H9 (cell line): ENCODE results near the gene IRF7. TPM values are rescaled to one million over a fixed set of nuclear protein-coding genes. Genes with fewer than 3 reads are reported as not detected.

Experiments used
- DNase-seq: peaks from one replicate; pipeline ENCODE4 v3.0.0-alpha.2; 2017
- H2AFZ ChIP-seq: one replicate; pipeline ENCODE4 v1.6.1; 2013; ENCODE audit warnings: mild to moderate bottlenecking, low read length, control low read depth, moderate library complexity
- H2AK5ac ChIP-seq: 2 replicates; pipeline ENCODE4 v1.6.1; 2013; ENCODE audit warnings: low read length, control low read depth, mixed read lengths; ENCODE audit not compliant: insufficient read length
- H2BK120ac ChIP-seq: one replicate; pipeline ENCODE4 v1.6.1; 2013; ENCODE audit warnings: low read depth, mild to moderate bottlenecking, low read length, control low read depth, inconsistent platforms; ENCODE audit not compliant: poor library complexity, severe bottlenecking
- H2BK12ac ChIP-seq: 2 replicates; pipeline ENCODE4 v1.6.1; 2013; ENCODE audit warnings: low read length, control low read depth, mixed read lengths, low read depth; ENCODE audit not compliant: insufficient read length
- H2BK15ac ChIP-seq: 2 replicates; pipeline ENCODE4 v1.6.1; 2013; ENCODE audit warnings: low read depth, low read length, control low read depth
- H2BK20ac ChIP-seq: one replicate; pipeline ENCODE4 v1.6.1; 2013; ENCODE audit warnings: low read depth, mild to moderate bottlenecking, low read length, control low read depth, inconsistent platforms; ENCODE audit not compliant: poor library complexity, severe bottlenecking
- H2BK5ac ChIP-seq: 2 replicates; pipeline ENCODE4 v1.6.1; 2013; ENCODE audit warnings: low read length, control low read depth, mixed read lengths; ENCODE audit not compliant: insufficient read length
- H3K14ac ChIP-seq: 2 replicates; pipeline ENCODE4 v1.6.1; 2013; ENCODE audit warnings: low read length, control low read depth; ENCODE audit not compliant: insufficient read depth
- H3K18ac ChIP-seq: 2 replicates; pipeline ENCODE4 v1.6.1; 2013; ENCODE audit warnings: low read depth, mild to moderate bottlenecking, mixed read lengths, low read length, control low read depth; ENCODE audit not compliant: insufficient read length
- H3K23ac ChIP-seq: 2 replicates; pipeline ENCODE4 v1.6.1; 2013; ENCODE audit warnings: low read length, control low read depth, mixed read lengths, low read depth; ENCODE audit not compliant: insufficient read length
- H3K23me2 ChIP-seq: 2 replicates; pipeline ENCODE4 v1.6.1; 2013; ENCODE audit warnings: low read depth, mild to moderate bottlenecking, mixed read lengths, low read length, control low read depth; ENCODE audit not compliant: insufficient read length, poor library complexity, severe bottlenecking
- H3K27ac ChIP-seq: 2 replicates; pipeline ENCODE4 v1.5.1; 2013; ENCODE audit warnings: low read length, control low read depth, mixed read lengths, low read depth; ENCODE audit not compliant: insufficient read length
- H3K27me3 ChIP-seq: 2 replicates; pipeline ENCODE4 v1.6.1; 2013; ENCODE audit warnings: low read length, control low read depth, inconsistent platforms; ENCODE audit not compliant: insufficient read depth
- H3K4ac ChIP-seq: 2 replicates; pipeline ENCODE4 v1.6.1; 2013; ENCODE audit warnings: low read depth, mild to moderate bottlenecking, control low read depth, inconsistent platforms, low read length, moderate library complexity
- H3K4me1 ChIP-seq: 2 replicates; pipeline ENCODE4 v1.6.1; 2013; ENCODE audit warnings: low read length, control low read depth, inconsistent platforms; ENCODE audit not compliant: insufficient read depth
- H3K4me2 ChIP-seq: 2 replicates; pipeline ENCODE4 v1.6.1; 2013; ENCODE audit warnings: low read length, control low read depth, mixed read lengths; ENCODE audit not compliant: insufficient read length, insufficient read depth
- H3K56ac ChIP-seq: 2 replicates; pipeline ENCODE4 v1.6.1; 2013; ENCODE audit warnings: low read depth, mild to moderate bottlenecking, mixed read lengths, low read length, control low read depth; ENCODE audit not compliant: insufficient read length
- H3K79me1 ChIP-seq: 2 replicates; pipeline ENCODE4 v1.6.1; 2013; ENCODE audit warnings: low read depth, mild to moderate bottlenecking, moderate library complexity, low read length, control low read depth, inconsistent platforms; ENCODE audit not compliant: insufficient read depth, poor library complexity, severe bottlenecking
- H3K79me2 ChIP-seq: 2 replicates; pipeline ENCODE4 v1.6.1; 2013; ENCODE audit warnings: low read length, control low read depth, inconsistent platforms; ENCODE audit not compliant: insufficient read depth
- H3K9ac ChIP-seq: 2 replicates; pipeline ENCODE4 v1.6.1; 2013; ENCODE audit warnings: low read length, control low read depth, mixed read lengths; ENCODE audit not compliant: insufficient read length; ENCODE audit errors: extremely low read depth
- H3K9me3 ChIP-seq: one replicate; pipeline ENCODE4 v1.6.1; 2013; ENCODE audit warnings: low read depth, low read length, inconsistent platforms; ENCODE audit not compliant: control insufficient read depth
- H3T11ph ChIP-seq: one replicate; pipeline ENCODE4 v1.6.1; 2013; ENCODE audit warnings: mild to moderate bottlenecking, low read length, control low read depth, inconsistent platforms
- H4K20me1 ChIP-seq: one replicate; pipeline ENCODE4 v1.6.1; 2013; ENCODE audit not compliant: control insufficient read depth, insufficient read length, insufficient read depth
- H4K5ac ChIP-seq: 2 replicates; pipeline ENCODE4 v1.6.1; 2013; ENCODE audit warnings: low read depth, mild to moderate bottlenecking, mixed read lengths, low read length, control low read depth; ENCODE audit not compliant: insufficient read length
- H4K8ac ChIP-seq: replicated peaks from 2 replicates; pipeline ENCODE4 v1.6.1; 2013; ENCODE audit warnings: low read length, control low read depth, mixed read lengths, low read depth; ENCODE audit not compliant: insufficient read length
- H4K91ac ChIP-seq: 2 replicates; pipeline ENCODE4 v1.6.1; 2013; ENCODE audit warnings: low read depth, mild to moderate bottlenecking, moderate library complexity, mixed read lengths, low read length, control low read depth; ENCODE audit not compliant: insufficient read length
- H3K27ac Mint-ChIP-seq, 3 experiments: 2 replicates in 2 of 3; 3 replicates in 1 of 3; pipeline ENCODE4 v1.8.0; 2020 to 2021; ENCODE audit warnings: mixed read lengths in 3 of 3, mild to moderate bottlenecking in 1 of 3, moderate library complexity in 1 of 3
- H3K27me3 Mint-ChIP-seq: 2 replicates; pipeline ENCODE4 v1.8.0; 2021; ENCODE audit warnings: low read depth, mild to moderate bottlenecking, moderate library complexity, mixed read lengths
- H3K36me3 Mint-ChIP-seq, 3 experiments: 2 replicates in 2 of 3; 3 replicates in 1 of 3; pipeline ENCODE4 v1.8.0; 2020 to 2021; ENCODE audit warnings: low read depth in 3 of 3, mixed read lengths in 3 of 3; ENCODE audit not compliant: insufficient read depth in 1 of 3
- H3K4me1 Mint-ChIP-seq, 2 experiments: 2 replicates each; pipeline ENCODE4 v1.8.0; 2020; ENCODE audit warnings: mixed read lengths in 2 of 2
- H3K4me3 Mint-ChIP-seq, 2 experiments: 2 replicates in 1 of 2; 3 replicates in 1 of 2; pipeline ENCODE4 v1.8.0; 2020 to 2021; ENCODE audit warnings: mild to moderate bottlenecking in 2 of 2, mixed read lengths in 2 of 2, moderate library complexity in 1 of 2
- H3K9me3 Mint-ChIP-seq, 2 experiments: 2 replicates in 1 of 2; 3 replicates in 1 of 2; pipeline ENCODE4 v1.8.0; 2020; ENCODE audit warnings: mild to moderate bottlenecking in 2 of 2, mixed read lengths in 2 of 2, moderate library complexity in 1 of 2
- CTCF ChIP-seq: fragments of 200-600 bp; sonication (generic); conservative IDR thresholded peaks from 3 replicates; pipeline ENCODE4 v1.8.0; 2021; ENCODE audit warnings: antibody characterized with exemption, mild to moderate bottlenecking
- WGBS: extraction: QIAGEN DNeasy Blood & Tissue Kit; methylation state at CpG from one replicate; pipeline ENCODE4 v1.1.7; 2013; ENCODE audit warnings: missing lambda C conversion rate, low lambda C conversion rate, mixed read lengths; ENCODE audit not compliant: insufficient read length; ENCODE audit errors: extremely low coverage; 5-methylcytosine and 5-hydroxymethylcytosine counted together
- total RNA-seq: library from RNA; stranded (reverse); gene quantifications from 2 replicates; pipeline ENCODE4 v1.2.1, GENCODE V29; 2021

The IRF7 gene
- total RNA-seq, 1 experiment from 2014 or later = 9.8 TPM

GRCh38 chr11:610146-610801 is 5.5 kb downstream of the IRF7 start:
- H3K4me1 ChIP-seq = no peaks in the 10 kb centered on the region
- no peak overlapping the region for H3K23ac ChIP-seq
- Mint-ChIP-seq H3K27ac (no peak overlapping the region), H3K9me3 (no peaks in the 10 kb centered on the region), H3K27me3 (no peaks in the 10 kb centered on the region), H3K36me3 (peaks cover 18 to 57% (median 54%) of the 10 kb centered on the region in 3 experiments), H3K4me1 (peaks cover 4% of the 10 kb centered on the region in 2 experiments; a peak in 1 of 4 replicates), H3K4me3 (no peak overlapping the region)
- no peaks in the 10 kb centered on the region for H3K79me1 ChIP-seq
- no peak overlapping the region for H2BK20ac ChIP-seq
- no peak overlapping the region for H2BK120ac ChIP-seq
- no CpG with 5 or more reads among the region's 18 CpGs for WGBS
- H2AFZ ChIP-seq = no peak overlapping the region
- H3K9me3 ChIP-seq = no peaks in the 10 kb centered on the region
- no peak overlapping the region for H3K14ac ChIP-seq
- H2BK5ac ChIP-seq = no peak overlapping the region
- H3K18ac ChIP-seq = no peak overlapping the region
- H3T11ph ChIP-seq = no peak overlapping the region
- no peak for TF ChIP-seq CTCF
- no peak for DNase-seq
- H3K56ac ChIP-seq = no peak overlapping the region
- no peak overlapping the region for H2BK12ac ChIP-seq
- H4K5ac ChIP-seq = no peak overlapping the region
- no peak overlapping the region for H3K4me2 ChIP-seq
- H3K23me2 ChIP-seq = peaks cover under 1% of the 10 kb centered on the region
- H3K27me3 ChIP-seq = no peaks in the 10 kb centered on the region
- H3K4ac ChIP-seq = no peak overlapping the region
- H4K91ac ChIP-seq = no peak overlapping the region
- H3K9ac ChIP-seq = no peak overlapping the region
- H2BK15ac ChIP-seq = no peak overlapping the region
- no peak overlapping the region for H3K27ac ChIP-seq
- no peak overlapping the region for H4K8ac ChIP-seq
- no peaks in the 10 kb centered on the region for H3K79me2 ChIP-seq
- H4K20me1 ChIP-seq = peaks cover 3% of the 10 kb centered on the region
- no peak overlapping the region for H2AK5ac ChIP-seq
